GM19468 (cell line): ENCODE data around the gene DERA.
"Not testable (repeated sequence)": the region's sequence is repeated elsewhere in the genome, so short reads cannot be mapped to it uniquely, and the experiment has no call there.

ENCODE experiments used
- ATAC-seq: cut with Tn5 transposase; IDR thresholded peaks from one replicate; pipeline ENCODE4 v1.9.1; 2021; ENCODE audit warnings: mild to moderate bottlenecking, moderate library complexity, moderate number of reproducible peaks; ENCODE audit not compliant: unreplicated experiment; ENCODE audit errors: extremely low read depth

Gene DERA

DNA sequence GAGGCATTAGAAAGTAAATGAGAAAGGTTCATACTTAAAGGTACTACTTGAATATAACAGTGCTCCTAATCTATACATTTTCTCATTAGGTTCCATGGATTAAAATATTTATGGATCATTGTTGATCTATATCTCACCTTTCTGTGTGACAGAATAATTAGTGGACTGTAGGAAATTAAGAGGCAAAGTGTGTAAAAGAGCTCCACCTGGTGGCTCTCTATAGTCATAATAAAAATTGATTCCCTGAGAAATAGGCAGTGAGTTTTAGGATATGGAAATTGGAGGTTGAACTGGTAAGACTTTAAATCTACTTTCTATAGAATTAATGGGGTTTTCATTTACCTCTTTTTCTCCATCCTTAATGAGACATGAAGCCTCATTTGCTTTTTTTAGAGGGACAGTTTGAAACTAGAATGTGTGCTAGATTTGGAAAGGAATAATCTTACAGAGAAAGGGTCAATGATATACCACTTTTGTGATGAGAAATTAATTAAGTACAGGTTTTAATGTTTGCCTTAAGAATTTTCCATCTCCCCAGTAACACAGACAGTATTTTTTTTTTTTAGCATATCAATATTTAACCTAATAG, 11.8 kb upstream of the DERA start:
- peak; percentile 32 for ATAC-seq

DNA sequence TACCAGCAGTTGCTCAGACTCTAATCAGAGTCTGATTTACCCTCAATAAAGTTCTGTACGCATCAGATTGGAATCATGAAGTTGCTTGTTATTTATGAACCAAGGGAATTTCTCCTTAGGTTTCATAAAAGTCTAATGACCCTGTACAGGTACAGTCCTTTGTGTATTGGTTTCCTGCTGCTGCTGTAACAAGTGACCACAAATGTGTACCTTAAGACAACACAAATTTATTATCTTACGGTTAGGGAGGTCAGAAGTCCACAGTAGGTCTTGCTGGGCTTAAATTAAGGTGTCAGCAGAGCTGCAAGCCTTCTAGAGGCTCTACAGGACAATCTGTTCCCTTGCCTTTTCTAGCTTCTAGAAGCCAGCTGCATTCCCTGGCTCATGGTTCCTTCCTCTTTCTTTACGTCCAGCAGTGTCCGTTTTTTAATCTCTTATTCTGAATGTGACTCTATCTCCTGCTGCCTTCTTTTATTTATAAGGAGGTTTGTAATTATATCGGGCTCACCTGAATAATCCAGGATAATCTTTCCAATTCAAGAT, 6.7 kb upstream of the DERA start:
- ATAC-seq, result no peak

DNA sequence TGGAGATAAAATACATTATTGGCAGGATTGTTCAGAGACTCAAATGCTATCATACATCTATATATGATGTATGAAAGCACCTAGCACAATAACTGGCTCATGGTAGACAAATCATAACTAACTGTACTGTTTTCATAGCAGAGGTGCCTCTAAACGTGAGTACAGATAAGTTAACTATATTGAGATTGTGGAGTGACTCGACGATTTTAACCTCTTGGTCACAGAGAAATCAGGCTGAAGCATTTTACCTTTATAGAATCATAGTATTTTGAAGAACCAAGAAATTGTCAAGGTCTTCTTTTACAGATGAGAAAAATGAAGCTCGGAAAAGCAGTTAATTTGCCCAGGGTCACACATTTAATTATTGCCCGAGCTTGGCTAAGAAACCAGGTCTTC, 666 bp upstream of the DERA start:
- ATAC-seq, result no peak

DNA sequence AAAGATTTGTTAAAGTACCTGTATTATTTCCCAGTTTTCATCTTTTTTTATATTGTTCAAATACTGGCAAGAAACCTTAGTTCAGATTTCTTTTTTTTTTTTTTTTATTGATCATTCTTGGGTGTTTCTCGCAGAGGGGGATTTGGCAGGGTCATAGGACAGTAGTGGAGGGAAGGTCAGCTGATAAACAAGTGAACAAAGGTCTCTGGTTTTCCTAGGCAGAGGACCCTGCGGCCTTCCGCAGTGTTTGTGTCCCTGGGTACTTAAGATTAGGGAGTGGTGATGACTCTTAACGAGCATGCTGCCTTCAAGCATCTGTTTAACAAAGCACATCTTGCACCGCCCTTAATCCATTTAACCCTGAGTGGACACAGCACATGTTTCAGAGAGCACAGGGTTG, 799 bp downstream of the DERA start:
- not testable (repeated sequence) for ATAC-seq

DNA sequence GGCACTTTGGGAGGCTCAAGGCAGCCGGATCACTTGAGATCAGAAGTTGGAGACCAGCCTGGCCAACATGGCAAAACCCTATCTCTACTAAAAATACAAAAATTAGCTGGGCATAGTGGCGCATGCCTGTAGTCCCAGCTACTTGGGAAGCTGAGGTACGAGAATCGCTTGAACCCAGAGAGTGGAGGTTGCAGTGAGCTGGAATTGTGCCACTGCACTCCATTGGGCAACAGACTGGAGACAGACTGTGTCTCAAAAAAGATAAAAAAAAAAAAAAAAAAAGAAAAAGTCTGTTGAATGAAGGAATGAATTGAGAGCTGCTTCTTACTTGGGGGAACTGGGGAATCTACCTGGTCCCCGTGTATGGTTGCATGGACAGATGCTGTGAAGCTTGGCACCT, 3.0 kb downstream of the DERA start:
- ATAC-seq, result not testable (repeated sequence)

DNA sequence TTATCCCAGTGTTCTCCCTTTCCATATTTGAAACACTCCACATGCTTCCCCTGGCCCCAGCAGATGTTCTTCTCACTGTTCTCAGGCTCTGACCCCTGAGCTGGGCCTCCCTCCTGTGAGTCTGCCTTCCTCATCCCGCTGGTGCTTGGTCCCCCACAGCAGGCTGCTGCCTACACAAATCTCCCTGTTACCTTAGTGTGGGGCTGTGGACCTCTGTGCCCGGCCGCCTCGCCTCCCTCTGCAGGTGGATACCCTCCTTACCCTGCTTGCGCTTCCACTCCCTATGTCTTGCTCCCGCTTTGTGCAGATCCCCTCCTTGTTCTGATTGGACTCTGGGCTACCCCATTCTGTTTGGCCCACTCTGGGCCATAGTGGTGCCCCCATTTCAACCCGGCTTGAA, 6.9 kb downstream of the DERA start:
- ATAC-seq, result no peak

DNA sequence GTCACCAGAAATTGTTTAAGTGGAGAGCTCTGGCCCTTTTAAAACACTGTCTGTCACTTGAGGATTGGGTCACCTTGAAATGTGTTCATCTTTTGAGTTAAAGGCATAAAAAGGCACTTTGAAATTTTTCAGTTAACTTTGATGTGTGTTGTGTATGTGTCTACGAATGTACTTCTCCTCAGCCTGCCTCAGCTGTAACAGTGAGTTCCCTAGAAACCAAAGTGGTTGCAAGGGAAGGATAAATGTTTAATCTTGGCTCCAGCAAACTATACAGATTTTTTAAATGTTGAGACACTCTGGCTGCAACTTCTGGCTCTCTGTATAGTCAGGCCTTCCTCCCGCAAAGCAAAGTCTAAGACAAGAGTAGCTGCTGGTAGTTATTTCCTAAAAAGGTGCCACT, 8.3 kb downstream of the DERA start:
- ATAC-seq, result no peak

DNA sequence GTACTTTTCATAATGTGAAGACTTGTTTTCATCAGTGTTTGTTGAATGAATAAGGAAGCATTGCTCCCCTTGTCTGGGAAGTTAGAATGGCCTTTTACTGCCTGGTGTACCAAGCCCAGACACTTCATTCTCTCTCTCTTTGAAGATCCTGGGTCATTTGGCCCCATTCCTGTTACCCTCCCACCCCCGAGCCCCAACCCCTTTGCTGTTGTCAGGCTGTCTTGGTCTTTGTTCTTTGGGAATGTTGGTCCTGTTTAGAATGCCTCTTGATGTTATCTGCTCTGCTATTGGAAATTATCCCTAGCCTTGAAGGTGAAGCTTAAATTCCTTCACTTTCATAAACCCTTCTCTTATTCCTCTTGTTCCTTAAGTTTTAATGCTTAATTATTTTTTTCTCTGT, 13.8 kb downstream of the DERA start:
- ATAC-seq, result no peak

DNA sequence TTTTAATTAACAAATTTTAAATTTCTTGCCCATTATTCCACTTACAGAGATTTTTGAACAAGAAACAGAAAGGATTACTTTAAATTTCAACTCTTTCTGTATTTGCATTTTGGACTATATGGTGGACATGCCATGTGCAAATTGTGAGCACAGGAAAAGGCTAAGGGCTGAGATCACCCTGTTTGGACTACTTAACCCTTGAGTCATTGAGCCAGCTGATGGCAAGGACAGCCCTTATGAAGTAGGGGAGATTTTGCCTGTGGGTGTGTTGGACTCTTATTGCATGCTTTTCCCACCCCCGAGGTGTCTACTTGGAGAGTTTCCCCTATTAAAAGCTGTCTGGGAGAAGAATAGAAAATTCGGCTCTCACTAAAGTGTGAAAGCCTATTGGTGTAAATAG, 17.2 kb downstream of the DERA start:
- no peak for ATAC-seq

DNA sequence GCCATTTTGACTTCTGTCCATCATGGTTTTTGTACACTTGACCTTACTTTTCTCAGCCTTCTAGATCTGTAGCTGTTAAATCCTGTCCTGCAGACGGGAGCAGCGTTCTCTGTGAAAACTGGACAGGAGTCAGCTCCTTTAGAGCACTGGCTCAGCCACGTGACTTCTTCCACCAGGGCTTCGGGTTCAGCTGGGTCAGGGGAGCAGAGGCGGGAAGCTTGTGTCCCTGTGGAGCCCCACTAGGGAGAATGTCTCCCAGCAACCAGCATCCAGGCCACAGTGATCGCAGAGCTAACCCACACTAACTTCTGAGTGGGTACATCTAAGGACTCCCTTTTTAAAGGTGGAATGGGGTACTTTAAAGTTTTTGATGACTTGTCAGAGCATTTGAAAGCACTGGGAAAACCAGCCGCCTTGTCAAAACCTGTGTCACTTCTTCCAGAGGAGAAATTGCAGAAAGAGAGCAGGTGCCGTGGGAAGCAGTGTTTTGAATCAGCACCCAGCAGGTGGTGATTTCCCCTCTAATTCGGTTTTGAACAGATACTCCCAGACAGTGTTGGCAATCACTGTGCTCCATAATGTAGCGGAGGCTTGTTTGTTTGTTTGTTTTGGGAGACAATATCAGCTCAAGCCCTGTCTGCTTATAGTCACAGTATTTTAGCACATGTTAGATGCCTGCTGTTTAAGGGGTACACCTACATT, 17.9 kb downstream of the DERA start:
- ATAC-seq, result no peak

DNA sequence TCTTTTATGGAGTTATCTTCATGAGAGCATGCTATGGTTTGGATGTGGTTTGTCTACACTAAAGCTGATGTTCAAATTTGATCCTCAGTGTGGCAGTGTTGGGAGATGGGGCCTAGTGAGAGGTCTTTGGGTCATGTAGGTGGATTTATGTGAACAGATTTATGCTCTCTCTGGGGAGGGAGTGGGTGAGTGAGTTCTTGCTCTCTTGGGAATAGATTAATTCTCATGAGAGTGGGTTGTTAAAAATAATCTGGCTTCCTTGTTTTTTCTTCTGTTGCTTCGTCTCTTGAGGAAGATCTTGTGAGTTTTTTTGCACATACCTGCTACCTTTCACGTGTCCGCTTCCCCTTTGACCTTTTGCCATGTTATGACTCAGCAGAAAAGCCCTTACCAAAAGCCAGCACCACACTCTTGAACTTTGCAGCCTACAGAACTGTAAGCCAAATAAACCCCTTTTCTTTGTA, 20.5 kb downstream of the DERA start:
- ATAC-seq, result no peak

DNA sequence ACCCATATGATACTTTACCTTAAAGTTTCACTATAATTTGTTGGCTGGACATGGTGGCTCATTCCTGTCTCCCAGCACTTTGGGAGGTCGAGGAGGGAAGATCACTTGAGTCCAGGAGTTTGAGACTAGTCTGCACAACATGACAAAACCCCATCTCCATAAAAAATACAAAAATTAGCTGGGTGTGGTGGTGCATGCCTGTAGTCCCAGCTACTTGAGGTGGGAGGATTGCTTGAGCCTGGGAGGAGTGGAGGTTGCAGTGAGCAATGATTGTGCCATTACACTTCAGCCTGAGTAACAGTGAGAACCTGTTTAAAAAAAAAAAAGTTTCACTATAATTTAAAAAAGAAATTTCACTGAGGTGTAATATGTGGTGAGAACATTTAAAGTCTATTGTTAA, 21.2 kb downstream of the DERA start:
- ATAC-seq, result no peak

DNA sequence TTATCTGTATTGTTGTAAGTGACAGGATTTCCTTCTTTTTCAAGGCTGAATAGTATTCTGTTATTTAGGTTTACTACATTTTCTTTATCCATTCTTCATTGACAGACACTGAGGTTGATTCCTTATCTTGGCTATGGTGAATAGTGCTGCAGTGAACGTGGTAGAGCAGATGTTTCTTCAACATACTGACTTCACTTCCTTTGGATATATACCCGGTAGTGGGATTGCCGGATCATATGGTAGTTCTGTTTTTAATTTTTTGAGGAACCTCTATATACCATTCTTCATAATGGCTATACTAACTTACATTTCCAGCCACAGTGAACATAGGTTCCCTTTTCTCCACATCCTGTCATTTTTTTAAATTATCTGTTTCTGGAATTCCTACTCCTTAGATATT, 21.8 kb downstream of the DERA start:
- no peak for ATAC-seq

DNA sequence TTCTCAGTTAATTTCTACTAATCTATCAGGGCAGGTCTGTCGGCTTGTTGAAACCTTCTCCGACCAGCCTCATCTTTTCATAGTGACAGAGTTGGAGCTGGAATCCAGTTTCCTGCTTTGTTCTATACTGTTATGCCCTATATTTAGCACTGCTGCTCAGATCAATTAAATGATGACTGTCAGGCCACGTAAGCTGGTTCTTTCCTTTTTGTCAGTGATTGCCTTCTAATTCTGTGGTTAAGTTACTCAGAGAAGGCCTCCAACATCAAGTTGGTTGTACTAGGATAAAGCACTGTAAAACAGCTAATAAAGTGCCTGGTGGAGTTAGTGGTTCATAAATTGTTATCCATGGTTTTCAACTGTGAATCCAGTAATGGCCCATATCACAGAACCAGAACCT, 22.6 kb downstream of the DERA start:
- no peak for ATAC-seq

DNA sequence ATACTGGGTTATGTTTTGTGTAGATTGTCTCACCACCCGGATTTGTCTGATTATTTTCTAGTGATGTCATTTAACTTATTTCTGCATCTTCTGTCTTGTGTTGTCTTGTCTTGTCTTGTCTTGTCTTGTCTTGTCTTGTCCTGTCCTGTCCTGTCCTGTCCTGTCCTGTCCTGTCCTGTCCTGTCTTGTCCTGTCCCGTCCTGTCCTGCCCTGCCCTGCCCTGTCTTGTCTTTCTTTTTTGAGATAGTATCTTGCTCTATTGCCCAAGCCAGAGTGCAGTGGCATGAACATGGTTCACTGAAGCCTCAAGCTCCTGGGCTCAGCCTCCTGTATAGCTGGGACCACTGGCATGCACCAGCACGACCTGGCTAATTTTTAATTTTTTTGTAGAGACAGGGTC, 25.6 kb downstream of the DERA start:
- no peak for ATAC-seq

DNA sequence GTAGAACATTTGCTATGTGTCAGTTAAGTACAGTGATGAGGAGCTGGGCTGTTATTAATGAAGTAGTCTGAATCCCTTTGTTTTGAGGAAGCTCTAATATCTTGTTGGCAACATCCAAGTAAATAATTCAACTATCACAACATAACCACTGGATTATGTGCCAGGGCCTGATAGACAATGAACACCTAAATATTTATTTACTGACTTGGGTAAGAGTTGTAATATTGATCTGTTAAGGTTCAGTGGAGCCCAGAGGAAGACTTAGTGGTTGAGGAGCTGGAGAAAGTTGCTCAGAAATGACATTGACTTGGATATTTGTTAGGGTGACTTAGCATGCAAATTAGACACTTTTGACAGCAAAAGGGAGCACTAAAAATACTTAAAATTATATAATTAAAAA, 26.8 kb downstream of the DERA start:
- no peak for ATAC-seq

DNA sequence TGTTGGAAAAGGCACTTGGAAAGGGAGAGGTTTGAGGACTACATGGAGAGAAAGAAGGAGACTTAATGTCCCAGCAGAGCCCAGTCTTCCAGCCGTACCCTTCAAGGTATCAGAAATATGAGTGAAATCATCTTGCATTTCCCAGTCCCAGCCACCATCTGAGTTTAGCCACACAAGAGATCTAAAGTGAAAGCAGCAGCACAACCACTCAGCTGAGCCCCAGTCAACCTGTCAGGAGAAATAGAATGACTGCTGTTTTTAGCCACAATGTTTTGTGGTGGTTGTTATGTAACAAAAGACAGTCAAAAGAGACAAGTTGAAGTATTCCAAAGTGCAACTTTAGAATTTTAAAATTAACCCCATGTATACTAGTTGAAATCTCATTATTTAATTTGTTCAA, 28.0 kb downstream of the DERA start:
- no peak for ATAC-seq

DNA sequence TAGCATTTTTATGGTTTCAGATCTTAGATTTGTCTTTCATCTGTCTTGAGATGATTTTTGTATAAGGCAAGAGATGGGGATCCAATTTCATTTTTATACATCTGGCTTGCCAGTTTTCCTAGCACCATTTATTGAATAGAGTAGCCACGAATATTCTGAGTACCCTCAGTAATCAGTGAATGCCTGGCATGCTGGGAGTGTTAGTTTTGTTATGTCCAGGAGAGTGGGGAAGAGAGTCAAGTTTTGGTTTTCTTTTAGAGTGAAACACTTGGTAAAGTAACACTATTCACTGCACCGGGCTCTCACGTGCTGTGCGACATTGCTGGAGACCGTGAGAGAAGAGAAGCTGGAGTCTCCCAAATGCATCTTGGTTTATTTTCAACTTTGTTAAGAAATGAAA, 31.3 kb downstream of the DERA start:
- ATAC-seq, result no peak

DNA sequence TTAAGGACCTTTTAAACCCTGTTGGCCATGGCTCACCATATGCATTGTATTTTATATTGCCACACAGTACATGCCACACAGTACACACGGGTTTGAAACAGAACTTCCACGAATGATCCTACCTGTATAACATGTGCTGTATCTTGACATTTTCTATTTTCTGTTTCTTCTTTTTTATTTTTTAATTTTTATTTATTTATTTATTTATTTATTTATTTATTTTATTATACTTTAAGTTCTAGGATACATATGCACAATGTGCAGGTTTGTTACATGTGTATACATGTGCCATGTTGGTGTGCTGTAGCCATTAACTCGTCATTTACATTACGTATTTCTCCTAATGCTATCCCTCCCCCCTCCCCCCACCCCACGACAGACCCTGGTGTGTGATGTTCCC, 32.4 kb downstream of the DERA start:
- ATAC-seq, result not testable (repeated sequence)

DNA sequence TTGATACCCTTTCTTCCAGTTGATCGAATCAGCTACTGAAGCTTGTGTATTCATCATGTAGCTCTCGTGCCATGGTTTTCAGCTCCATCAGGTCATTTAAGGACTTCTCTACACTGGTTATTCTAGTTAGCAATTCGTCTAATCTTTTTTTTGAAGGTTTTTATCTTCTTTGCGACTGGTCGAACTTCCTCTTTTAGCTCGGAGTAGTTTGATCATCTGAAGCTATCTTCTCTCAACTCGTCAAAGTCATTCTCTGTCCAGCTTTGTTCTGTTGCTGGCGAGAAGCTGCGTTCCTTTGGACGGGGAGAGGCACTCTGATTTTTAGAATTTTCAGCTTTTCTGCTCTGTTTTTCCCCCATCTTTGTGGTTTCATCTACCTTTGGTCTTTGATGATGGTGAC, 37.3 kb downstream of the DERA start:
- not testable (repeated sequence) for ATAC-seq

DNA sequence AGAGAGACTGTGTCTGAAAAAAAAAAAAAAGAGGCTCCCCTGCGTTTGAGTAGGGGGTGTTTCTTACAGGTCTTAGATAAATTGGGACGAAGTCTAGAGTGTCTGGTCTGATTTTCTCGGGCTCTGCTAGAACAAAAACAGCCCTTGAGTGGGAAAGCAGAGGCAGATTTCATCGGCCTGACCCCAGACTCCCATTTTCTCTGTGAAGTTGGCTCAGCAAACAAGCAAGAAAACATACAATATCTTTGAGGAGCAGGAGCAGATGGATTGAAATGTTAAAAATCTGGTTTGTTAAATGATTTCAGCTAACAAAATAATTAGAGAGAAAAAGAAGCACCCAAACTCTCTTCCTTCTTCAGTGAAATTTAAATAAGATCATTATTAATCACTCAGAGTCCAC, 44.1 kb downstream of the DERA start:
- ATAC-seq, result no peak

DNA sequence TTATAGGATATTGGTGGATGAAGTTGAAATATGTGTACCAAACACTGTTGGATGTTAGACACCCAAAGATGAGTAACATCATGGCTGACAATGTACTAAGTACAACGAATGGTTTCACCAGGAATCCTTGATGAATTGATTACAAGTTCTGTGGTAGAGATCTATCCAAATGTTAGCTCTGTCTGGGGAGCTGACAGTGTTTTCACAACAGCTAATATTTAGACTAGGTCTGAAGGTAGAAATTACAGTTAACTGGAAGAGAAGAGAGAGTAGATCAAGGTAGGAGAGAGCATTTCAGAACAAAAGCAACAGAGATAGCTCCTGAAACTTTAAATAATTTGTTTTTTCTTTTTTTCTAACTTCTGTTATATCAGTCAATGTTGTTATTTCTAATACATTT, 44.9 kb downstream of the DERA start:
- ATAC-seq, result no peak
